K562 (cell line): Measurements from ENCODE around the gene AFF3.

Experiments
- ELF4 ChIP-seq: fragments of 450-650 bp; formaldehyde crosslinking; IDR thresholded peaks from 2 replicates; pipeline ENCODE4 v1.4.0; 2022; ENCODE audit warnings: missing genetic modification characterization
- EP300 ChIP-seq: IDR thresholded peaks from 2 replicates; pipeline ENCODE4 v1.6.1; 2012; ENCODE audit warnings: low read length, improper control_type of control experiment
- NR3C1 ChIP-seq: sonication (generic); formaldehyde crosslinking; IDR thresholded peaks from 2 replicates; pipeline ENCODE4 v1.8.1; 2022; ENCODE audit warnings: missing genetic modification reagents
- POLR2A ChIP-seq: fragments of 450-650 bp; conservative IDR thresholded peaks from 2 replicates; pipeline ENCODE4 v1.6.1; 2016
- SMC3 ChIP-seq: conservative IDR thresholded peaks from 2 replicates; pipeline ENCODE4 v1.6.1; 2011; ENCODE audit warnings: low read depth, low read length, improper control_type of control experiment; ENCODE audit not compliant: insufficient read depth
- ZEB2 ChIP-seq: fragments of 450-650 bp; IDR thresholded peaks from 2 replicates; pipeline ENCODE4 v1.6.1; 2016
- ZNF175 ChIP-seq: fragments of 200-800 bp; sonication (Bioruptor generic); IDR thresholded peaks from 2 replicates; pipeline ENCODE4 v1.6.1; 2016; ENCODE audit warnings: low read depth, mild to moderate bottlenecking, missing genetic modification characterization, missing compliant biosample characterization
- TF ChIP-seq, protein P1 (sequence below): fragments of 250-450 bp; sonication (Bioruptor Pico); IDR thresholded peaks from 2 replicates; pipeline ENCODE4 v1.5.0; 2020; ENCODE audit warnings: mild to moderate bottlenecking, borderline replicate concordance
- TF ChIP-seq, protein P2 (sequence below): sonication (generic); formaldehyde crosslinking; IDR thresholded peaks from 2 replicates; pipeline ENCODE4 v1.8.1; 2022; ENCODE audit warnings: missing genetic modification reagents
- TF ChIP-seq, protein P3 (sequence below): fragments of 250-450 bp; sonication (Bioruptor Pico); IDR thresholded peaks from 2 replicates; pipeline ENCODE4 v1.5.0; 2021; ENCODE audit warnings: mild to moderate bottlenecking, borderline replicate concordance
- TF ChIP-seq, protein P4 (sequence below): fragments of 250-450 bp; sonication (Bioruptor Pico); IDR thresholded peaks from 2 replicates; pipeline ENCODE4 v1.5.0; 2021
- TF ChIP-seq, protein P5 (sequence below), 2 experiments: fragments of 450-650 bp; IDR thresholded peaks; 2 replicates each; pipeline ENCODE4 v1.6.1; 2018; ENCODE audit warnings: mild to moderate bottlenecking in 2 of 2, low read depth in 1 of 2; ENCODE audit not compliant: partially characterized antibody in 2 of 2
- TF ChIP-seq, protein P6 (sequence below): sonication (generic); formaldehyde crosslinking; IDR thresholded peaks from 2 replicates; pipeline ENCODE4 v1.9.0; 2022; ENCODE audit warnings: mild to moderate bottlenecking, missing genetic modification reagents
- TF ChIP-seq, protein P7 (sequence below), 3 experiments: IDR thresholded peaks in 2 of 3; conservative IDR thresholded peaks in 1 of 3; 2 replicates each; pipeline ENCODE4 v1.5.1; 2011 to 2012; ENCODE audit warnings: low read length in 3 of 3, mild to moderate bottlenecking in 3 of 3, control low read depth in 2 of 3, improper control_type of control experiment in 1 of 3, inconsistent platforms in 1 of 3, low read depth in 1 of 3, mixed read lengths in 1 of 3, moderate library complexity in 1 of 3; ENCODE audit not compliant: insufficient read depth in 2 of 3

DNA sequence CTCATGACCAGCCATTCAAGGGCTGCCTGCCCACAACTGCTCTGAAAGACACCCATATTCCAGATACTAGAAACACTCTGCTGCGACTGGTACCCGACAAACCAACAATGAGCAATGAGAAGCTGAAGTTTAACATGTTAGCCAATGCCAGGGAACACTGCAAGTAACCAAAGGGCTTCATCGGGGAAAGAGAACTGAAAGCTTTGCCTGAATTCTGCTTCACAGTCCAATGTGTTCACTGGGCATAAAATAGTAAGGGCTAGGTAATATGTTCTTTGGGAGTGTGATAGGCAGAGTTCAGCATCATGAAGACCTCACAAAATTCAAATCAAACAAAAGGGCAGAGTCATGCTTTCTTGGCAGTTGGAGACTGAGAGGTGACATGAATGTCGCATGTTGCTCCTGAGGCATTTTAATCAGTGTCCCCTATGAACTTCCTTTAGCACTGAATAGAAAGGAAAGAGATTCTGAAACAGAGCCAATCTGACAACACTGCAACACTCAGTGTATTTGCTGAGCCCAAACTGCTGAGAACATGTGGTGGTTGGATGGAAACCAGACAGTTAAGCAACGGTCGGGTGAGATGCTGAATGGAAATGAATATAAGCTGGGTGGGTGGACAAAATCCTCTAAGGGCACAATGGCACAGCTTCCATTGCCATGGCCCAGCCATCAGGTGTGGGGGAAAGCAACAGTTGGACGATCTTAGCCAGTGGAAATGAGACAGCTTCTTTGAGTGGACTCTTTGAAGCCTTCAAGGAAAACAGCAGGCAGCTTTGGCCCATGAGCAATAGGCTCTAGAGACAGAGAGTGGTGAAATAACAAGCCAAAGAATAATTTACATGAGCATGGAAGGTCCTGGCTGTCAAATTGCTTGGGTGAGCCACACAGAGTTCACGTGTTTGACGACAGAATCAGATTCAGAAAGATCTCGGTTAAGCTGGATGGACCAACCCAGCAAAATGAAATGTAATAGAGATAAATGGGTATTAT is 277.5 kb downstream of the AFF3 start:
- TF ChIP-seq NR3C1 (CRISPR knock-in tag) = no peak
- TF ChIP-seq, protein P1, sequence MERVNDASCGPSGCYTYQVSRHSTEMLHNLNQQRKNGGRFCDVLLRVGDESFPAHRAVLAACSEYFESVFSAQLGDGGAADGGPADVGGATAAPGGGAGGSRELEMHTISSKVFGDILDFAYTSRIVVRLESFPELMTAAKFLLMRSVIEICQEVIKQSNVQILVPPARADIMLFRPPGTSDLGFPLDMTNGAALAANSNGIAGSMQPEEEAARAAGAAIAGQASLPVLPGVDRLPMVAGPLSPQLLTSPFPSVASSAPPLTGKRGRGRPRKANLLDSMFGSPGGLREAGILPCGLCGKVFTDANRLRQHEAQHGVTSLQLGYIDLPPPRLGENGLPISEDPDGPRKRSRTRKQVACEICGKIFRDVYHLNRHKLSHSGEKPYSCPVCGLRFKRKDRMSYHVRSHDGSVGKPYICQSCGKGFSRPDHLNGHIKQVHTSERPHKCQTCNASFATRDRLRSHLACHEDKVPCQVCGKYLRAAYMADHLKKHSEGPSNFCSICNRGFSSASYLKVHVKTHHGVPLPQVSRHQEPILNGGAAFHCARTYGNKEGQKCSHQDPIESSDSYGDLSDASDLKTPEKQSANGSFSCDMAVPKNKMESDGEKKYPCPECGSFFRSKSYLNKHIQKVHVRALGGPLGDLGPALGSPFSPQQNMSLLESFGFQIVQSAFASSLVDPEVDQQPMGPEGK (CRISPR knock-in tag) = no peak
- TF ChIP-seq, protein P2, sequence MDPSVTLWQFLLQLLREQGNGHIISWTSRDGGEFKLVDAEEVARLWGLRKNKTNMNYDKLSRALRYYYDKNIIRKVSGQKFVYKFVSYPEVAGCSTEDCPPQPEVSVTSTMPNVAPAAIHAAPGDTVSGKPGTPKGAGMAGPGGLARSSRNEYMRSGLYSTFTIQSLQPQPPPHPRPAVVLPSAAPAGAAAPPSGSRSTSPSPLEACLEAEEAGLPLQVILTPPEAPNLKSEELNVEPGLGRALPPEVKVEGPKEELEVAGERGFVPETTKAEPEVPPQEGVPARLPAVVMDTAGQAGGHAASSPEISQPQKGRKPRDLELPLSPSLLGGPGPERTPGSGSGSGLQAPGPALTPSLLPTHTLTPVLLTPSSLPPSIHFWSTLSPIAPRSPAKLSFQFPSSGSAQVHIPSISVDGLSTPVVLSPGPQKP (CRISPR knock-in tag) = no peak
- TF ChIP-seq, protein P3, sequence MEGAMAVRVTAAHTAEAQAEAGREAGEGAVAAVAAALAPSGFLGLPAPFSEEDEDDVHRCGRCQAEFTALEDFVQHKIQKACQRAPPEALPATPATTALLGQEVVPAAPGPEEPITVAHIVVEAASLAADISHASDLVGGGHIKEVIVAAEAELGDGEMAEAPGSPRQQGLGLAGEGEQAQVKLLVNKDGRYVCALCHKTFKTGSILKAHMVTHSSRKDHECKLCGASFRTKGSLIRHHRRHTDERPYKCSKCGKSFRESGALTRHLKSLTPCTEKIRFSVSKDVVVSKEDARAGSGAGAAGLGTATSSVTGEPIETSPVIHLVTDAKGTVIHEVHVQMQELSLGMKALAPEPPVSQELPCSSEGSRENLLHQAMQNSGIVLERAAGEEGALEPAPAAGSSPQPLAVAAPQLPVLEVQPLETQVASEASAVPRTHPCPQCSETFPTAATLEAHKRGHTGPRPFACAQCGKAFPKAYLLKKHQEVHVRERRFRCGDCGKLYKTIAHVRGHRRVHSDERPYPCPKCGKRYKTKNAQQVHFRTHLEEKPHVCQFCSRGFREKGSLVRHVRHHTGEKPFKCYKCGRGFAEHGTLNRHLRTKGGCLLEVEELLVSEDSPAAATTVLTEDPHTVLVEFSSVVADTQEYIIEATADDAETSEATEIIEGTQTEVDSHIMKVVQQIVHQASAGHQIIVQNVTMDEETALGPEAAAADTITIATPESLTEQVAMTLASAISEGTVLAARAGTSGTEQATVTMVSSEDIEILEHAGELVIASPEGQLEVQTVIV (CRISPR knock-in tag) = no peak
- TF ChIP-seq, protein P4, sequence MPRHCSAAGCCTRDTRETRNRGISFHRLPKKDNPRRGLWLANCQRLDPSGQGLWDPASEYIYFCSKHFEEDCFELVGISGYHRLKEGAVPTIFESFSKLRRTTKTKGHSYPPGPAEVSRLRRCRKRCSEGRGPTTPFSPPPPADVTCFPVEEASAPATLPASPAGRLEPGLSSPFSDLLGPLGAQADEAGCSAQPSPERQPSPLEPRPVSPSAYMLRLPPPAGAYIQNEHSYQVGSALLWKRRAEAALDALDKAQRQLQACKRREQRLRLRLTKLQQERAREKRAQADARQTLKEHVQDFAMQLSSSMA (CRISPR knock-in tag) = no peak
- TF ChIP-seq, protein P5, sequence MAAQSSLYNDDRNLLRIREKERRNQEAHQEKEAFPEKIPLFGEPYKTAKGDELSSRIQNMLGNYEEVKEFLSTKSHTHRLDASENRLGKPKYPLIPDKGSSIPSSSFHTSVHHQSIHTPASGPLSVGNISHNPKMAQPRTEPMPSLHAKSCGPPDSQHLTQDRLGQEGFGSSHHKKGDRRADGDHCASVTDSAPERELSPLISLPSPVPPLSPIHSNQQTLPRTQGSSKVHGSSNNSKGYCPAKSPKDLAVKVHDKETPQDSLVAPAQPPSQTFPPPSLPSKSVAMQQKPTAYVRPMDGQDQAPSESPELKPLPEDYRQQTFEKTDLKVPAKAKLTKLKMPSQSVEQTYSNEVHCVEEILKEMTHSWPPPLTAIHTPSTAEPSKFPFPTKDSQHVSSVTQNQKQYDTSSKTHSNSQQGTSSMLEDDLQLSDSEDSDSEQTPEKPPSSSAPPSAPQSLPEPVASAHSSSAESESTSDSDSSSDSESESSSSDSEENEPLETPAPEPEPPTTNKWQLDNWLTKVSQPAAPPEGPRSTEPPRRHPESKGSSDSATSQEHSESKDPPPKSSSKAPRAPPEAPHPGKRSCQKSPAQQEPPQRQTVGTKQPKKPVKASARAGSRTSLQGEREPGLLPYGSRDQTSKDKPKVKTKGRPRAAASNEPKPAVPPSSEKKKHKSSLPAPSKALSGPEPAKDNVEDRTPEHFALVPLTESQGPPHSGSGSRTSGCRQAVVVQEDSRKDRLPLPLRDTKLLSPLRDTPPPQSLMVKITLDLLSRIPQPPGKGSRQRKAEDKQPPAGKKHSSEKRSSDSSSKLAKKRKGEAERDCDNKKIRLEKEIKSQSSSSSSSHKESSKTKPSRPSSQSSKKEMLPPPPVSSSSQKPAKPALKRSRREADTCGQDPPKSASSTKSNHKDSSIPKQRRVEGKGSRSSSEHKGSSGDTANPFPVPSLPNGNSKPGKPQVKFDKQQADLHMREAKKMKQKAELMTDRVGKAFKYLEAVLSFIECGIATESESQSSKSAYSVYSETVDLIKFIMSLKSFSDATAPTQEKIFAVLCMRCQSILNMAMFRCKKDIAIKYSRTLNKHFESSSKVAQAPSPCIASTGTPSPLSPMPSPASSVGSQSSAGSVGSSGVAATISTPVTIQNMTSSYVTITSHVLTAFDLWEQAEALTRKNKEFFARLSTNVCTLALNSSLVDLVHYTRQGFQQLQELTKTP (IDR thresholded peaks at IDR 0.05; ENCODE audit: low read depth in 1 of 2, partially characterized antibody in 2 of 2) = no peak
- no peak for TF ChIP-seq ZNF175 (CRISPR knock-in tag)
- TF ChIP-seq, protein P6, sequence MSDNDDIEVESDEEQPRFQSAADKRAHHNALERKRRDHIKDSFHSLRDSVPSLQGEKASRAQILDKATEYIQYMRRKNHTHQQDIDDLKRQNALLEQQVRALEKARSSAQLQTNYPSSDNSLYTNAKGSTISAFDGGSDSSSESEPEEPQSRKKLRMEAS = no peak
- TF ChIP-seq SMC3 = no peak
- no peak for TF ChIP-seq ZEB2
- TF ChIP-seq, protein P7, sequence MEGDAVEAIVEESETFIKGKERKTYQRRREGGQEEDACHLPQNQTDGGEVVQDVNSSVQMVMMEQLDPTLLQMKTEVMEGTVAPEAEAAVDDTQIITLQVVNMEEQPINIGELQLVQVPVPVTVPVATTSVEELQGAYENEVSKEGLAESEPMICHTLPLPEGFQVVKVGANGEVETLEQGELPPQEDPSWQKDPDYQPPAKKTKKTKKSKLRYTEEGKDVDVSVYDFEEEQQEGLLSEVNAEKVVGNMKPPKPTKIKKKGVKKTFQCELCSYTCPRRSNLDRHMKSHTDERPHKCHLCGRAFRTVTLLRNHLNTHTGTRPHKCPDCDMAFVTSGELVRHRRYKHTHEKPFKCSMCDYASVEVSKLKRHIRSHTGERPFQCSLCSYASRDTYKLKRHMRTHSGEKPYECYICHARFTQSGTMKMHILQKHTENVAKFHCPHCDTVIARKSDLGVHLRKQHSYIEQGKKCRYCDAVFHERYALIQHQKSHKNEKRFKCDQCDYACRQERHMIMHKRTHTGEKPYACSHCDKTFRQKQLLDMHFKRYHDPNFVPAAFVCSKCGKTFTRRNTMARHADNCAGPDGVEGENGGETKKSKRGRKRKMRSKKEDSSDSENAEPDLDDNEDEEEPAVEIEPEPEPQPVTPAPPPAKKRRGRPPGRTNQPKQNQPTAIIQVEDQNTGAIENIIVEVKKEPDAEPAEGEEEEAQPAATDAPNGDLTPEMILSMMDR (IDR thresholded peaks at IDR 0.05 in 2 of 3, conservative IDR thresholded peaks at IDR 0.05 in 1 of 3; ENCODE audit: insufficient read depth in 2 of 3, low read depth in 1 of 3, low read length in 3 of 3) = no peak
- no peak for TF ChIP-seq EP300
- no peak for TF ChIP-seq POLR2A
- TF ChIP-seq ELF4 (CRISPR knock-in tag) = no peak
